ENCODE data around the gene GRAMD2B.
"Not testable (repeated sequence)": the region's sequence is repeated elsewhere in the genome, so short reads cannot be mapped to it uniquely, and the experiment has no call there.

The GRAMD2B gene, protein sequence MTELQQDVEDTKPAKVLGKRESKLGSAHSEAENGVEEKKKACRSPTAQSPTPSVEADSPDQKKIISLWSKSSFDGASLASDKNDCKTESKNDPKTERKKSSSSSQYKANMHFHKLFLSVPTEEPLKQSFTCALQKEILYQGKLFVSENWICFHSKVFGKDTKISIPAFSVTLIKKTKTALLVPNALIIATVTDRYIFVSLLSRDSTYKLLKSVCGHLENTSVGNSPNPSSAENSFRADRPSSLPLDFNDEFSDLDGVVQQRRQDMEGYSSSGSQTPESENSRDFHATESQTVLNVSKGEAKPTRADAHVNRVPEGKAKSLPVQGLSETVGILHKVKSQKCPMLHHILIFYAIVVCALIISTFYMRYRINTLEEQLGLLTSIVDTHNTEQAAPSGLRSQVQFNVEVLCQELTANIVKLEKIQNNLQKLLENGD
- total RNA-seq = 6.3 to 20.6 (median 12.8) reads per million in 9 experiments

DNA sequence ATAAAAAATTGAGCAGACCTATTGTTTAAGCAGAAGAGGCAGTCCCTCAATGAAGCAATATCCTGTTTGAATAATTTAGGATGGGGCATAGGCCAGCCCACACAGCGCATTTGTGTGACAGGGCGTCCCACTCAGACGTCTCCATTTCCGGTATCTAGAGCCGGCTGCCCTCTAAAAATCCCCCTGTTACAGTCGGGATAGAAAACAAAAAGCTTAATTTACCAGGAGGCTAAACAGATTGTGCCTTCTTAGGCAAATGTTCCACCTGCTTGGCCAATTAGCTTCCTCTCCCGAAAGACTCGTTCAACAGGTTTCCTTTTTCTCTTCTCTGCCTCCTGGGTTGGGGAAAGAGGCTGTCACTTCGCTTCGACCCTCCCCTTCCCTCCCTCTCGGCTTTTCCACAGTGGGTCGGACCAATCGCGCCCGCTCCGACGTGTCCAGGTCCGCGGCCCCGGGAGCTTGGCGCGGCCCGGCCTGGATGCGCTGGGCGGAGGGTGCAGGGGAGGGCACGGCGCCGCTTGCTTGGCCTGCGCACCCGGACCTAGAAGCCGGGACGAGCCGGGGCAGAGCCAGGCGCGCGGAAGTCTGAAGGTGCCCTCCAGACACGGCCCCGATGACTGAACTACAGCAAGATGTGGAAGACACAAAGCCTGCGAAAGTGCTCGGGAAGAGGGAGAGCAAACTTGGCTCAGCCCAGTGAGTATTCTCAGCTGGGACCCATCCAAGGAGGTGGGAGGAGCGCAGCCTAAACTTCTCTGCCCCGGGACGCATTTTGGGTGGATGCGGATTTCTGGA is at the start of gene GRAMD2B:
GRAMD2B (plus strand) TSS at position 416 of the 795 bp plus-strand sequence; CDS start at position 614, 198 bp downstream.
- Mint-ChIP-seq H3K9me3 (no peaks in the 10 kb centered on the region), H3K36me3 (ENCODE audit: insufficient read depth) (peaks cover 5% of the 10 kb centered on the region), H3K27ac (peak within 1 kb of the TSS; percentile 93 to 98), H3K4me1 (ENCODE audit: low read depth in 2 of 2) (peaks cover 21 to 29% of the 10 kb centered on the region in 2 donors), H3K4me3 (peak within 1 kb of the TSS; percentile 86 to 89), H3K27me3 (no peaks in the 10 kb centered on the region)
- DNase-seq (peak; percentile 55 to 64 (median 57)), ATAC-seq (replicated peaks) (peak; percentile 94)

DNA sequence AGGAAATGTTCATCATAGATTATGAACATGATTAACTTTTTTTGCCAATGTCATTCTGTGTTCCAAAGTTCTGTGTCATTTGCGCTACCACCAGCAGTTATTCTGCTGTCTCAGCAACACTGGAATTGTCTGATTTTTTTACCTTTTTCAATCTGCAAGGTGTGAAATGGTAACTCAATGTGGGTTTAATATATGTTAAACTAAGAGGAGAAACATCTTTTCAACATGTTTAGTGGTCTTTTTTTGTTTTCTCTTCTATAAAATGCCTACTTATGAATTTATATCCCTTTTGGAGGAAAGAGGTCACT is 49.1 kb upstream of the GRAMD2B start:
- DNase-seq (no peak), ATAC-seq (replicated peaks) (no peak)
- no peaks in the 10 kb centered on the region for H3K9me3 Mint-ChIP-seq
- peaks cover 3 to 12% of the 10 kb centered on the region in 2 donors for H3K4me1 Mint-ChIP-seq (ENCODE audit: low read depth in 2 of 2)
- no peaks in the 10 kb centered on the region for H3K27me3 Mint-ChIP-seq
- H3K4me3 Mint-ChIP-seq = no peak overlapping the region
- peak overlapping the region in 1 of 2 donors; percentile 70 for H3K27ac Mint-ChIP-seq
- H3K36me3 Mint-ChIP-seq (ENCODE audit: insufficient read depth) = no peaks in the 10 kb centered on the region

DNA sequence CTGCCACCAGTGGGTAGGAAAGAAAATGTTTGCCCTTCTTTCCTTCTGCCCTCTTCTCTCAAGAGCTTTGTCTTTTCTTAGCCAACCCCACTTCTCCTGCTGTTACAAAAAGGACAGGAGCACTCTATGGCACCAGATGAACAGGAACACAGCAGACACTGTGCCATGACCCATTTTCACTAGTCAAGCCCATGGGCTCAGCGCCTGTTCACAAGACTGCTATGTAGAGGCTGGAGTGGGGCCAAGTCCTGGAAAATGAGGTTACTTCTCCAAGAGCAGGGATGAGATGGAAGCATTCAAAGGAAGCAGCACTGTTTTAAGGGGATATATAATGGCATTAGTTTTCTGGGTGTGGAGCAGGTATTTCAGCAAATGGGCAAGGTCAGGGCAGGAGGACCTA is 46.8 kb upstream of the GRAMD2B start:
- Mint-ChIP-seq H3K36me3 (ENCODE audit: insufficient read depth) (no peaks in the 10 kb centered on the region), H3K4me3 (no peak overlapping the region), H3K4me1 (ENCODE audit: low read depth in 2 of 2) (peaks cover 1 to 12% of the 10 kb centered on the region in 2 donors), H3K27ac (no peak overlapping the region), H3K27me3 (no peaks in the 10 kb centered on the region), H3K9me3 (no peaks in the 10 kb centered on the region)
- no peak for DNase-seq
- no peak for ATAC-seq (replicated peaks)

DNA sequence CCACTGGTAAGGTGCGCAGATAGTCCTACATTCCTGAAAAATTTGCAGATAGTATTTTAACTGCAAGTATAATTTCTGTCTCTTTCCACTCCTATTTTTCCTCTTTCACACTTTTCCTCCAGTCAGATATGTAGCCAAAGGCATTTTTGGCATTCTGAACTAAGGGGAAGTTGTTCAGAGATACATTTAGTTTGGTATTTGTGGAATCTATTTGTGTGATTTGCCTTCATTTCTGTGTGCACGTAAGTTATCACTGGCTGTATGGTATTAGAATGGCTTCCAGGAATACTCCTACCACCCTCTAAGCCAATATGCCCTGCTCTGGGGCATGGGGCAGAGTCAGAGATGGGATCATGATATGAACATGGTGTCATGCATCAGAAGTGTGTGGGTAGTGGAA is 45.8 kb upstream of the GRAMD2B start:
- no peak overlapping the region for H3K4me3 Mint-ChIP-seq
- no peak for DNase-seq
- H3K27me3 Mint-ChIP-seq = no peaks in the 10 kb centered on the region
- H3K4me1 Mint-ChIP-seq (ENCODE audit: low read depth in 2 of 2) = peaks cover 1 to 12% of the 10 kb centered on the region in 2 donors
- H3K27ac Mint-ChIP-seq = peak overlapping the region in 1 of 2 donors; percentile 4
- H3K36me3 Mint-ChIP-seq (ENCODE audit: insufficient read depth) = no peaks in the 10 kb centered on the region
- no peak for ATAC-seq (replicated peaks)
- no peaks in the 10 kb centered on the region for H3K9me3 Mint-ChIP-seq

DNA sequence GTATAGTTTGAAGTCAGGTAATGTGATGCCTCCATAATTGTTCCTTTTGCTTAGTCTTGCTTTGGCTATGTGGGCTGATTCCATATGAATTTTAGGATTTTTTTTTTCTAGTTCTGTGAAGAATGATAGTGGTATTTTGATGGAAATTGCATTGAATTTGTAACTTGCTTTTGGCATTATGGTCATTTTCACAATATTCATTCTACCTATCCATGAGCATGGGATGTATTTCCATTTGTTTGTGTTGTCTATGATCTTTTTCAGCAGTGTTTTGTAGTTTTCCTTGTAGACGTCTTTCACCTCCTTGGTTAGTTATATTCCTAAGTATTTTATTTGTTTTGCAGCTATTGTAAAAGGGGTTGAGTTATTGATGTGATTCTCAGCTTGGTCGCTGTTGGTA is 42.9 kb upstream of the GRAMD2B start:
- H3K36me3 Mint-ChIP-seq (ENCODE audit: insufficient read depth) = not testable (repeated sequence)

DNA sequence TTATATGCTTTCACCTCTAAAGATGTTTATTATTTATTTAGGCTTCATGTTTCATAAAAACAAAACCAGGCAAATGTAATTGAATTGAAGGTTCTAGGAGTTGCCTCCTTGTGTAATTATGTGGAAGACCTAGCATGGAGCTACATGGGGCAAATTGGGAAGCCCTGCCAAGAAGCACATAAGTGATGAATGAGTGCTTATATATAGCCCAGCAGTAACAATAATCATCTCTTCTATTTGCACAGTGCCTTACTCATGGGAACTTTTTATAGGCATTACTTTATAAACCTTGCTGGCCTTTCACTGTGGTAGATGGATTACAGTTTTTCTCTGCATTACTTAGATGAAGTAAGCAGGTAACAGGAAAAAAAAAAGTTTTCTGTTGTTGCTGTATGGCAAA is 40.0 kb upstream of the GRAMD2B start:
- DNase-seq = no peak
- Mint-ChIP-seq H3K4me3 (no peak overlapping the region), H3K4me1 (ENCODE audit: low read depth in 2 of 2) (no peaks in the 10 kb centered on the region), H3K27ac (no peak overlapping the region), H3K36me3 (ENCODE audit: insufficient read depth) (no peaks in the 10 kb centered on the region), H3K27me3 (peaks cover 0 to 6% of the 10 kb centered on the region in 2 donors), H3K9me3 (no peaks in the 10 kb centered on the region)
- no peak for ATAC-seq (replicated peaks)

More for the DNA sequence above, 42.9 kb upstream of the GRAMD2B start:
- not testable (repeated sequence) for H3K9me3 Mint-ChIP-seq; H3K4me1 Mint-ChIP-seq (ENCODE audit: low read depth in 2 of 2); H3K27me3 Mint-ChIP-seq; H3K4me3 Mint-ChIP-seq; ATAC-seq (replicated peaks); DNase-seq; H3K27ac Mint-ChIP-seq

DNA sequence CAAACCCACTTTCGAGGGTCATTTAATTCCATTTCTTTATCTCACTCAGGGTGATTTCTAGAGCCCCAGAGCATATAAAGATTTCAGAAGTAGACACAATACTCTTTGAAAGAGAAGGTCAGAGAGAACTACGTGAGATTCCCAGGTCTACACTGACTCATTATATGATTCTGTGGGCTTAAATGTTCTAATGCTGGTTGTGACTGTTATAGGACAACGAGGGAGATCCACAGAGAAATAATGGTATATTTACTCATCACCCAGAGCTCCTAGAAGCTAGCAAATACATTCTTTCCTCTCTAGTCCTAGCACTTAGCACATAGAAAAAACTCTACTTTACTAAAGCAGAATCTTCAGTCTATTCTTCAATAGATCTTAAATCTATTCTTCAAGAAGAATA is 39.4 kb upstream of the GRAMD2B start:
- Mint-ChIP-seq H3K4me3 (no peak overlapping the region), H3K27me3 (peaks cover 0 to 6% of the 10 kb centered on the region in 2 donors), H3K9me3 (no peaks in the 10 kb centered on the region), H3K36me3 (ENCODE audit: insufficient read depth) (no peaks in the 10 kb centered on the region), H3K4me1 (ENCODE audit: low read depth in 2 of 2) (no peaks in the 10 kb centered on the region), H3K27ac (no peak overlapping the region)
- ATAC-seq (replicated peaks) (no peak), DNase-seq (no peak)

DNA sequence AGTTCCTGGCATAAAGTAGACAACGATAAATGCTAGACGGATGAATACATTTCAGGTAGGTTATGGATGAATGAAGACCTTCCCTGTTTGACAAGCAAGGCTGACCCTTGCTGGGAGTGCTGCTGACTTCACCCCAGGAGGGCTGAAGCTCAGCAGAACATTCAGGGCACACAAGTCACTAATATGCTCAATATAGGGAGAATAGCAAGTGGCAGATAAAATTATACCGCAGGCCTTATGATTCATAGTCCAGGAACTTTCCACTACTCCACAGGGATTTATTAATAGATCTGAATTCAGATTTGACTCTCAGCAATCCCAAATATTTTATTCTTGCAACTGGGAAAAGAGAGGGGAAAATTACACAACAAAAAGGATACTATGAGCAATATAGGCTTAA is 38.2 kb upstream of the GRAMD2B start:
- no peaks in the 10 kb centered on the region for H3K4me1 Mint-ChIP-seq (ENCODE audit: low read depth in 2 of 2)
- ATAC-seq (replicated peaks) (no peak), DNase-seq (no peak)
- H3K9me3 Mint-ChIP-seq = no peaks in the 10 kb centered on the region
- no peaks in the 10 kb centered on the region for H3K36me3 Mint-ChIP-seq (ENCODE audit: insufficient read depth)
- no peak overlapping the region for H3K27ac Mint-ChIP-seq
- H3K4me3 Mint-ChIP-seq = no peak overlapping the region
- peaks cover 0 to 6% of the 10 kb centered on the region in 2 donors for H3K27me3 Mint-ChIP-seq

DNA sequence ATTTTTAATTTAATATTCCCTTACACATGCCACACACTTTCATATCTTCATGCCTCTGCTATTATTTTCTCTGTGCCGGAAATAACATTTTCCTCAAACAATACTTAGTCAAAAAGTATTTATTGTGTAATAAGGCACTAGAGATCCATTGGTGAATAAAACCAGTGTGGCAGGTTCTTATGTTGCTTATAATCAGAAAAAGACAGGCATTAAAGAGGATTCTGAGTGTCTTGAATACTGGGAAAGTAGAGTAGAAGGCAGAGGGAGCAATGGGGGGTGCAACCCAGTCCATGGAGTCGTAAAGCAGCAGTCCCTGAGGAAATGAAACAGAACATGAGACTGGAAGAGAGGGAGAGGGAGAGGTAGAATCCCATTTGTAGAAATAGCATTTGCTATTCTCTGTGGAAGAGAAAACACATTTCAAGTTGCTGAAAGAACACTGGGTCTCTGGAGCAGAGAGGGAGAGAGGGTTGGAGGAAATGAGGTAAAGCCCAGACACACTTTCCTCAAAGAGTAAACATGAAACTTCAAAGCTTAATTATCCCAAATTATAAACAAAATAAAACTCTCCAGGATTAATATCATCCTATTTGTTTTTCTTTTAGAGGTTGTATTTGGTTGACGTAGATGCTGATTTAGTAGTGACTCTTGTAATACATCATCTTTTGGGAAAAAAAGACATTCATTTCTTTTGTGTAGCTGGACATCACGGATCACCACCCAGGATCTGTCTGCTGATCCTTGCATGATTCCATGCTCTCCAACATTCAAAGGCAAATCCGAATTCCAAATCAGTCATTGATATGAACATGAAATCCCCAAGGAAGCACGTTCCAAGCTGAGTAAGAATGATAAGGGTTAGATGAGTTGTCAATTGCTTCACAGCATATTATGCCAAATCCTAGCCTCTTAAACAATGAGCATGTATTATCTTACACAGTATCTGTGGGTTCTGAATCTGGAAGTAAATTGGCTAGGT is 37.4 kb upstream of the GRAMD2B start:
- no peak overlapping the region for H3K4me3 Mint-ChIP-seq
- no peak overlapping the region for H3K27ac Mint-ChIP-seq
- H3K27me3 Mint-ChIP-seq = peaks cover 0 to 6% of the 10 kb centered on the region in 2 donors
- ATAC-seq (replicated peaks) (no peak), DNase-seq (no peak)
- H3K9me3 Mint-ChIP-seq = no peaks in the 10 kb centered on the region
- no peaks in the 10 kb centered on the region for H3K36me3 Mint-ChIP-seq (ENCODE audit: insufficient read depth)
- no peaks in the 10 kb centered on the region for H3K4me1 Mint-ChIP-seq (ENCODE audit: low read depth in 2 of 2)

DNA sequence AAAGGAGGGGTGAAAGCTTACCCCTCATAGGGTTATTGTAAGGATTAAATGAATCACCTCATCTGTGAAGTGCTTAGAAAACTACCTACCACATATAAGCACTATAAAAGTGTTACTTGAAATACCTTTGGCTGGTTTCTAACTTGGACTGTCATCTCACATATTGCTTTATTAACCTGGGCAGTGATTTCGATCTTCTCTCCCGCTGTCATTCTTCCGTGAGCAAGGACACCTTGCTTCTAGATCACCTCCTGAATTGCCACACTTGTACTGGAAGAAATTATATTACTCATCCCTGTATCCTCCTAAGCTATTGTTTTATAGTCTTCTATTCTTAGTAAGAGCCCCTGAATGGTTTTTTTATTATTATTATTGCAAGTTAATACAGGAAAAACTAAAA is 34.0 kb upstream of the GRAMD2B start:
- no peak for ATAC-seq (replicated peaks)

DNA sequence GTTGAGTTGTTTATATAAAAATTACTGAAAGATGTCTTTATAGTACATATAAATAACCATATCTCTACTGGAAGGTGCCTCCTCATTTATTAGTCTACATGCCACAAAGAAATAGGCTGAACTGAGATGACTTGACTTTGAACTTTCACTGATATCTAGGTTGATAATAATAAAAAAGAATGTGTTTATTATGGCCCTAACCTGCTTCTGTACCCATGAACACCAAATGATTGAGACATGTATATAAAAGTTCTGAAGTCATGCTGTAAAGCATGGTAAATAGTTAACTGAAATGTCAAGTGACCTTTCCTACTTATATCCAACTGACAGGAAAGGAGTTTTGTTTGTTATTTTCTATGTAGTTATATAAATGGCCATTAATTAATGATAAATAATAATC is 33.2 kb upstream of the GRAMD2B start:
- Mint-ChIP-seq H3K4me1 (ENCODE audit: low read depth in 2 of 2) (no peaks in the 10 kb centered on the region), H3K4me3 (no peak overlapping the region), H3K27me3 (peaks cover 0 to 12% of the 10 kb centered on the region in 2 donors), H3K36me3 (ENCODE audit: insufficient read depth) (no peaks in the 10 kb centered on the region), H3K9me3 (no peaks in the 10 kb centered on the region), H3K27ac (no peak overlapping the region)
- DNase-seq (no peak), ATAC-seq (replicated peaks) (no peak)

More for the DNA sequence above, 34.0 kb upstream of the GRAMD2B start:
- Mint-ChIP-seq H3K36me3 (ENCODE audit: insufficient read depth) (no peaks in the 10 kb centered on the region), H3K27ac (no peak overlapping the region), H3K27me3 (peaks cover 0 to 12% of the 10 kb centered on the region in 2 donors), H3K4me1 (ENCODE audit: low read depth in 2 of 2) (no peaks in the 10 kb centered on the region), H3K4me3 (no peak overlapping the region), H3K9me3 (no peaks in the 10 kb centered on the region)
- no peak for DNase-seq

DNA sequence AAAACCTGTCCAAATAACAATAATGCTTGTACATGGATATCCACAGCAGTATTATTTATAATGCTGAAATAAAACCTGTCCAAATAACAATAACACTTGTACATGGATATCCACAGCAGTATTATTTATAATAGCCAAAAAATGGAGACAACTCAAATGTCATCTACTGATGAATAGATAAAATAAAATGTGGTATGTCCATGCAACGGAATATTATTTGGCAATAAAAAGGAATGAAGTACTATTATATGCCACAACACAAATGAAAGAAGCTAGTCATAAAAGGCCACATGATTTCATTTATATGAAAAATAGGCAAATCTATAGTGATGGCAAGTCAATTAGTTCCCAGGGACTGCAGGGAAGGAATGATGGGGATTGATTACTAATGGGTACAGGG is 31.8 kb upstream of the GRAMD2B start:
- H3K27ac Mint-ChIP-seq = no peak overlapping the region
- H3K27me3 Mint-ChIP-seq = peaks cover 0 to 6% of the 10 kb centered on the region in 2 donors

DNA sequence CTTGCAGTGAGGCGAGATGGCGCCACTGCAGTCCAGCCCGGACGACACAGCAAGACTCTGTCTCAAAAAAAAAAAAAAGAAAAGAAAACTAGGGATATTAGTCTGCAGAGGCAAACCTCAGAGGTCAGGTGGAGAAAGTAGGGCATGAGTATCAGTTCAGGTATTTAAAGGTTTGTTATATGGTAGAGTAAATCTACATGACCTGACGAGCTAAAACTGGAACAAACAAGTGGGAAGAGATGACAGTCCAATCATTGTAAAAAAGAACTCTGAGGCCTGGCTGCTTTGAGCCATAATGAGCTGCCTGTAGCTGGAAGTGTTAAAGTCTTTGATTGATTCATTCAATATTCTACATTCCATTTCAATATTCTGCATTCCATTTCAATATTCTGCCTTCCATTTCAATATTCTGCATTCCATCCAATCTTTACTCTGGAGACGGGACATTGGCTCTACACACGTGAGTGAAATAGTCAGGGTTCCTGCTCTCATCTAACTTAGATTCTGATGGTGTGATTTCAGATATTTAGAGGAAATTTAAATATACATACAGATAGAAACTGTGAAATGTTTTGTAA is 28.9 kb upstream of the GRAMD2B start:
- peaks cover 2% of the 10 kb centered on the region for H3K36me3 Mint-ChIP-seq (ENCODE audit: insufficient read depth)
- no peak overlapping the region for H3K27ac Mint-ChIP-seq
- no peak for DNase-seq
- ATAC-seq (replicated peaks) = no peak
- H3K27me3 Mint-ChIP-seq = peaks cover 8 to 13% of the 10 kb centered on the region in 2 donors
- peaks cover 0 to 3% of the 10 kb centered on the region in 2 donors for H3K9me3 Mint-ChIP-seq
- no peak overlapping the region for H3K4me3 Mint-ChIP-seq
- no peaks in the 10 kb centered on the region for H3K4me1 Mint-ChIP-seq (ENCODE audit: low read depth in 2 of 2)

More for the DNA sequence above, 31.8 kb upstream of the GRAMD2B start:
- Mint-ChIP-seq H3K4me3 (no peak overlapping the region), H3K4me1 (ENCODE audit: low read depth in 2 of 2) (no peaks in the 10 kb centered on the region), H3K9me3 (no peaks in the 10 kb centered on the region), H3K36me3 (ENCODE audit: insufficient read depth) (peaks cover 2% of the 10 kb centered on the region)
- DNase-seq (no peak), ATAC-seq (replicated peaks) (no peak)

Measured in effector memory CD8-positive, alpha-beta T cell (primary cell).